NCI-H1048 (cell line): ENCODE data around the gene ZBTB11.
"Not testable (repeated sequence)": the region's sequence is repeated elsewhere in the genome, so short reads cannot be mapped to it uniquely, and the experiment has no call there.

Source experiments
- DNase-seq: peaks from one replicate; lab custom pipeline; 2025; lab: John Stamatoyannopoulos, UW

The ZBTB11 gene

GRCh38 chr3:101618726-101619125 lies 58.2 kb downstream of the ZBTB11 start:
- DNase-seq = no peak

- no peak for DNase-seq
Observed at GRCh38 chr3:101617478-101617877, 59.5 kb downstream of the ZBTB11 start.

GRCh38 chr3:101615525-101615924 lies 61.4 kb downstream of the ZBTB11 start:
- no peak for DNase-seq

- DNase-seq = not testable (repeated sequence)
Observed at GRCh38 chr3:101613014-101613413, 63.9 kb downstream of the ZBTB11 start.

GRCh38 chr3:101611023-101611422 lies 65.9 kb downstream of the ZBTB11 start:
- DNase-seq = no peak

GRCh38 chr3:101605398-101605797 lies 71.5 kb downstream of the ZBTB11 start:
- not testable (repeated sequence) for DNase-seq

- DNase-seq = no peak
Observed at GRCh38 chr3:101603184-101603583, 73.7 kb downstream of the ZBTB11 start.

- DNase-seq = no peak
Observed at GRCh38 chr3:101602731-101603130, 74.2 kb downstream of the ZBTB11 start.
